Stomach (tissue), 9 donors: ENCODE data around the gene DPPA5. TPM values are rescaled to one million over a fixed set of nuclear protein-coding genes. Genes with fewer than 3 reads are reported as not detected.
"Not testable (repeated sequence)": the region's sequence is repeated elsewhere in the genome, so short reads cannot be mapped to it uniquely, and the experiment has no call there.

Source experiments
- DNase-seq, 2 donors: peaks; one replicate each; pipeline versions ENCODE4 v3.0.0 to v3.0.0-alpha.2; 2013 to 2019
- H3K27ac ChIP-seq, 5 donors: fragments of 200-600 bp in 4 of 5; sonication (generic) in 4 of 5; one replicate each; pipeline ENCODE4 v1.5.1; 2013 to 2019; ENCODE audit warnings: mild to moderate bottlenecking in 1 of 5, moderate library complexity in 1 of 5
- H3K27me3 ChIP-seq, 3 donors: fragments of 200-600 bp; sonication (generic); one replicate each; pipeline ENCODE4 v1.5.1; 2017 to 2019; ENCODE audit warnings: mixed run types in 1 of 3
- H3K36me3 ChIP-seq, 4 donors: fragments of 200-600 bp; sonication (generic); 1 replicate in 3 of 4; 2 replicates in 1 of 4; pipeline ENCODE4 v1.5.1; 2016 to 2019
- H3K4me1 ChIP-seq, 4 donors: fragments of 200-600 bp; sonication (generic); one replicate each; pipeline ENCODE4 v1.5.1; 2016 to 2019
- H3K4me3 ChIP-seq, 4 donors: fragments of 200-600 bp; sonication (generic) in 3 of 4; one replicate each; pipeline ENCODE4 v1.5.1; 2016 to 2019; ENCODE audit warnings: mild to moderate bottlenecking in 1 of 4
- H3K9me3 ChIP-seq, 4 donors: fragments of 200-600 bp; sonication (generic); one replicate each; pipeline ENCODE4 v1.5.1; 2016 to 2019
- CTCF ChIP-seq, 7 experiments: fragments of 450-650 bp in 4 of 7; fragments of 200-600 bp in 3 of 7; sonication (generic) in 3 of 7; IDR thresholded peaks; one replicate each; pipeline ENCODE4 v1.5.1; 2016 to 2019; ENCODE audit warnings: antibody characterized with exemption in 7 of 7, control low read depth in 2 of 7, mild to moderate bottlenecking in 1 of 7
- EP300 ChIP-seq: sonication (generic); formaldehyde crosslinking; IDR thresholded peaks from one replicate; pipeline ENCODE4 v1.6.1; 2017; ENCODE audit warnings: antibody characterized with exemption
- POLR2A ChIP-seq, 4 donors: fragments of 450-650 bp; IDR thresholded peaks; one replicate each; pipeline ENCODE4 v1.6.1; 2016; ENCODE audit warnings: antibody characterized with exemption in 4 of 4, control low read depth in 2 of 4, mild to moderate bottlenecking in 1 of 4, moderate library complexity in 1 of 4
- POLR2AphosphoS5 ChIP-seq, 3 donors: sonication (generic); formaldehyde crosslinking; IDR thresholded peaks; one replicate each; pipeline ENCODE4 v1.6.1; 2016; ENCODE audit warnings: antibody characterized with exemption in 3 of 3
- WGBS, 5 donors: extraction: QIAGEN DNeasy Blood & Tissue Kit in 3 of 5; methylation state at CpG; one replicate each; pipeline versions ENCODE4 v1.1.5 to v1.1.7; 2013 to 2018; 5-methylcytosine and 5-hydroxymethylcytosine counted together
- intact Hi-C: fragments of 100-400 bp; cut with DNase I; formaldehyde crosslinking; loops from one replicate; pipeline ENCODE4 v1.15.1; 2023; ENCODE audit warnings: low total_unique reads
- polyA plus RNA-seq, 3 donors: library from polyadenylated mRNA; stranded (reverse); fragments of 200-250 nt; gene quantifications; one replicate each; pipeline ENCODE4 v1.2.3, GENCODE V29; 2013
- small RNA-seq, 4 donors: library from RNA; depleted of rRNA; stranded (forward); fragments of <200 nt; gene quantifications; one replicate each; pipeline ENCODE3, GENCODE V24; 2016
- total RNA-seq, 5 donors: library from RNA; depleted of rRNA; stranded (reverse); fragments of >200 nt; gene quantifications; one replicate each; pipeline versions ENCODE4 v1.1.0 to v1.2.3, GENCODE V29; 2014 to 2016
- donor health status: healthy with polysubstance abuse.
- donor health status: Bipolar disorder and iron deficiency.
- donor health status: healthy.

DPPA5 gene
- total and polyA plus RNA-seq, 8 donors: not detected

- Histone ChIP-seq H3K4me1 (peaks cover 0 to 30% (median 21%) of the 10 kb centered on the region in 4 donors), H3K27ac (peak overlapping the region; percentile 5 to 79 (median 61)), H3K4me3 (peak overlapping the region; percentile 63 to 69 (median 67)), H3K9me3 (peaks cover 0 to under 1% (median 0%) of the 10 kb centered on the region in 4 donors), H3K27me3 (peaks cover 0 to 4% (median under 1%) of the 10 kb centered on the region in 3 donors), H3K36me3 (no peaks in the 10 kb centered on the region)
- no peak for TF ChIP-seq EP300
- TF ChIP-seq CTCF (IDR thresholded peaks at IDR 0.05): no peak
- no peak for TF ChIP-seq POLR2AphosphoS5 (IDR thresholded peaks at IDR 0.05)
- no peak for TF ChIP-seq POLR2A (IDR thresholded peaks at IDR 0.05)
- WGBS, 5 donors: 3 to 7% (median 4%) methylated on average over 13 of the region's 13 CpGs
- DNase-seq: no peak
- intact Hi-C loops: no loop called here
Observed at GRCh38 chr6:73309535-73309784, 44.6 kb downstream of the DPPA5 start.

GRCh38 chr6:73308712-73309534 is 45.2 kb downstream of the DPPA5 start:
- 80 to 83% (median 81%) methylated on average over 26 of the region's 26 CpGs for WGBS, 5 donors
- intact Hi-C loops: no loop called here
- peak overlapping the region in 4 of 5 donors; percentile 45 to 79 (median 67) for H3K27ac ChIP-seq
- H3K4me1 ChIP-seq: peaks cover 0 to 29% (median 21%) of the 10 kb centered on the region in 4 donors
- H3K36me3 ChIP-seq: no peaks in the 10 kb centered on the region
- H3K9me3 ChIP-seq: no peaks in the 10 kb centered on the region
- H3K4me3 ChIP-seq: peak overlapping the region; percentile 63 to 69 (median 67)
- DNase-seq: no peak
- H3K27me3 ChIP-seq: no peaks in the 10 kb centered on the region
- TF ChIP-seq EP300: no peak
- no peak for TF ChIP-seq CTCF (IDR thresholded peaks at IDR 0.05)
- no peak for TF ChIP-seq POLR2A (IDR thresholded peaks at IDR 0.05)
- TF ChIP-seq POLR2AphosphoS5 (IDR thresholded peaks at IDR 0.05): no peak

- H3K4me3 ChIP-seq, H3K27ac ChIP-seq, DNase-seq, H3K36me3 ChIP-seq, H3K9me3 ChIP-seq, H3K27me3 ChIP-seq, intact Hi-C loops: not testable (repeated sequence)
- WGBS, 5 donors: 88 to 92% (median 91%) methylated on average over 7 of the region's 7 CpGs
- peaks cover 0 to 13% (median 6%) of the 10 kb centered on the region in 4 donors for H3K4me1 ChIP-seq
Observed at GRCh38 chr6:73303773-73304172, 50.3 kb downstream of the DPPA5 start.

Small RNA genes within 50 kb of the gene (small RNA-seq; reads per million reads assigned to genes)
- gene RPL39P3: 0 reads per million in 4 donors

Other genes with a start within 250 kb of the DPPA5 start
- not detected for gene KHDC1L, start 128.8 kb downstream of the DPPA5 start, total RNA-seq
- under 1 TPM in 1 of 3 donors, not detected in 2; 0.23 TPM for gene KHDC1L, start 128.8 kb downstream of the DPPA5 start, polyA plus RNA-seq
- gene KHDC1, start 91.1 kb downstream of the DPPA5 start, total RNA-seq: 10 to 100 TPM in 1 of 5 donors, 1 to 10 TPM in 3, not detected in 1; 1.8 to 18.7 (median 3.5) TPM
- 1 to 10 TPM in 1 of 3 donors, under 1 TPM in 2; 0.62 to 3.1 (median 0.76) TPM for gene KHDC1, start 91.1 kb downstream of the DPPA5 start, polyA plus RNA-seq
- not detected for gene KHDC3L, start 8.4 kb upstream of the DPPA5 start, total RNA-seq
- gene KHDC3L, start 8.4 kb upstream of the DPPA5 start, polyA plus RNA-seq: not detected
- not detected for gene OOEP, start 15.6 kb upstream of the DPPA5 start, total RNA-seq
- under 1 TPM in 1 of 3 donors, not detected in 2; 0.18 TPM for gene OOEP, start 15.6 kb upstream of the DPPA5 start, polyA plus RNA-seq
- 10 to 100 TPM in 2 of 5 donors, 1 to 10 TPM in 2, not detected in 1; 2.7 to 24.9 (median 14.2) TPM for gene DDX43, start 40.6 kb upstream of the DPPA5 start, total RNA-seq
- under 1 TPM; 0.62 to 0.92 (median 0.68) TPM for gene DDX43, start 40.6 kb upstream of the DPPA5 start, polyA plus RNA-seq
- 1 to 10 TPM in 4 of 5 donors, not detected in 1; 1.7 to 8.1 (median 3.9) TPM for gene CGAS, start 98.0 kb upstream of the DPPA5 start, total RNA-seq
- gene CGAS, start 98.0 kb upstream of the DPPA5 start, polyA plus RNA-seq: 1 to 10 TPM; 1.8 to 4.3 (median 2.1) TPM
- gene MTO1, start 107.5 kb upstream of the DPPA5 start, total RNA-seq: 10 to 100 TPM in 4 of 5 donors, 1 to 10 TPM in 1; 3.2 to 53.7 (median 19.1) TPM
- gene MTO1, start 107.5 kb upstream of the DPPA5 start, polyA plus RNA-seq: 10 to 100 TPM in 1 of 3 donors, 1 to 10 TPM in 2; 7.8 to 11.6 (median 8.9) TPM
- gene EEF1A1, start 166.8 kb upstream of the DPPA5 start, total RNA-seq: over 10,000 TPM in 1 of 5 donors, 1,000 to 10,000 TPM in 4; 3,004 to 19,399 (median 6,187) TPM
- gene EEF1A1, start 166.8 kb upstream of the DPPA5 start, polyA plus RNA-seq: over 10,000 TPM in 2 of 3 donors, 1,000 to 10,000 TPM in 1; 8,307 to 12,295 (median 10,016) TPM